Endometrium (tissue), 2 donors: Measurements from ENCODE around the gene NPM1.

Experiments
- FAIRE-seq: peaks from 2 replicates; lab custom pipeline; 2012; peaks lifted over from hg19 to GRCh38; lab: Jason Lieb, UNC
- donor health status: control.
- donor health status: control.

NPM1 gene

GRCh38 chr5:171428168-171428696 is 40.6 kb downstream of the NPM1 start:
- FAIRE-seq = no peak

GRCh38 chr5:171428809-171429542 is 41.3 kb downstream of the NPM1 start:
- FAIRE-seq = no peak

- FAIRE-seq = no peak
These were observed 41.9 kb downstream of the NPM1 start for GRCh38 chr5:171429543-171429910.

GRCh38 chr5:171431251-171431777 is 43.7 kb downstream of the NPM1 start:
- FAIRE-seq = no peak

GRCh38 chr5:171432076-171432475 is 44.4 kb downstream of the NPM1 start:
- FAIRE-seq = no peak

- no peak for FAIRE-seq
These were observed 45.1 kb downstream of the NPM1 start for GRCh38 chr5:171432583-171433351.

- no peak for FAIRE-seq
These were observed 45.7 kb downstream of the NPM1 start for GRCh38 chr5:171433352-171433698.

- FAIRE-seq = no peak
These were observed 46.5 kb downstream of the NPM1 start for GRCh38 chr5:171433982-171434676.

GRCh38 chr5:171434874-171435273 is 47.2 kb downstream of the NPM1 start:
- FAIRE-seq = no peak

- FAIRE-seq = no peak
These were observed 48.3 kb downstream of the NPM1 start for GRCh38 chr5:171435908-171436307.

- FAIRE-seq = no peak
These were observed 49.2 kb downstream of the NPM1 start for GRCh38 chr5:171436804-171437285.

GRCh38 chr5:171437286-171437821 is 49.7 kb downstream of the NPM1 start:
- no peak for FAIRE-seq

- no peak for FAIRE-seq
These were observed 51.1 kb downstream of the NPM1 start for GRCh38 chr5:171438738-171439137.

GRCh38 chr5:171441246-171441791 is 53.7 kb downstream of the NPM1 start:
- FAIRE-seq = no peak

- FAIRE-seq = no peak
These were observed 54.8 kb downstream of the NPM1 start for GRCh38 chr5:171442287-171443042.

GRCh38 chr5:171444582-171444981 is 56.9 kb downstream of the NPM1 start:
- FAIRE-seq = no peak

GRCh38 chr5:171445644-171446516 is 58.2 kb downstream of the NPM1 start:
- no peak for FAIRE-seq

GRCh38 chr5:171447226-171447625 is 59.6 kb downstream of the NPM1 start:
- FAIRE-seq = no peak

GRCh38 chr5:171449426-171449825 is 61.8 kb downstream of the NPM1 start:
- FAIRE-seq = no peak
